CD4-positive, alpha-beta T cell treated with Interleukin-21 for 1 hour (primary cell): ENCODE results near the gene SUMO4.
"Not testable (repeated sequence)": the region's sequence is repeated elsewhere in the genome, so short reads cannot be mapped to it uniquely, and the experiment has no call there.

Source experiments
- DNase-seq: peaks from one replicate; pipeline ENCODE4 v3.0.0-alpha.2; 2020

SUMO4 gene

GRCh38 chr6:149435919-149436586, 36.0 kb downstream of the SUMO4 start:
- no peak for DNase-seq

DNA sequence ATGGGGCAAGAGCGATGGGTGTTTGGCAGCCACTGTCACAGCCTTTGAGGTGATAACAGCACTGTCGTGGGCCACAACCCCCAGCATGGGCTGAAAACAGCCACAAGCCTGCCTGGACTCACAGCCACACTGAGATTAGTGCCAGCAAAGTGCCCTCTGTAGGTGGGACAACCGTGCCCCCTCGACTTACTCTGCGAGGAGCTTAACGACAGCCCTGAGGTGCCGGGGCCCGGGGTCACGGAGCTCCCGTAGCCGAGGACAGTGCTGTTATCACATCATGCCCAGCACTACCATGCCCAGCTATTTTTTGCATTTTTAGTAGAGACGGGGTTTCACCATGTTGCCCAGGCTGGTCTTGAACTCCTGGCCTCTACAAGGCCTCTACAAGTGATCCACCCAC, 36.6 kb downstream of the SUMO4 start:
- DNase-seq = no peak

GRCh38 chr6:149437212-149437611, 37.1 kb downstream of the SUMO4 start:
- no peak for DNase-seq

DNA sequence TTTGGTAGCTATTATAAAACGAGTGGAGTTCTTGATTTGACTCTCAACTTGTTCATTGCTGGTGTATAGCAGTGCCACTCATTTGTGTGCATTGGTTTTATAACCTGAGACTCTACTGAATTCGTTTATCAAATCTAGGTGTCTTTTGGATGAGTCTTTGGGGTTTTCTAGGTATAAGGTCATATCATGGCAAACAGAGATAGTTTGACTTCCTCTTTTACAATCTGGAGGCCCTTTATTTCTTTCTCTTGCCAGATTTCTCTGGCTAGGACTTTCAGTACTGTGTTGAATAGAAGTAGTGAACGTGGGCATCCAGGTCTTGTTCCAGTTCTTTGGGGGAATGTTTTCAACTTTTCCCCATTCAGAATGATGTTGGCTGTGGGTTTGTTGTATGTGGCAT, 38.8 kb downstream of the SUMO4 start:
- DNase-seq = no peak

DNA sequence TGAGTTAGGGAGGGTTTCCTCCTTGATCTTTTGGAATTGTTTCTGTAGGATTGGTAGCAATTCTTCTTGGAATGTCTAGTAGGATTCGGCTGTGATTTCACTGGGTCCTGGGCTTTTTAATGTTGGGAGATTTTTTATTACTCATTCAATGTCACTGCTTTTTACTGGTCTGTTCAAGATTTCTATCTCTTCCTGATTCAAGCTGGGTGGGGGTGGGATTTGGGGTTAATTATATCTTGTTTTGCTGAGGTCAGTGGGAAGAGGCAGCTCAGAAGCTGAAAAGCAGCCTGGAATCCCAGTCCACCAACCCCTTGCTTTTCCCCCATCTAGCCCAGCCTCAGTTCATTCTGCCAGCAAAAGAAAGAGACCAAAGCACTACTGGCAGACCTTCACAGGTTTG, 39.6 kb downstream of the SUMO4 start:
- DNase-seq = no peak

DNA sequence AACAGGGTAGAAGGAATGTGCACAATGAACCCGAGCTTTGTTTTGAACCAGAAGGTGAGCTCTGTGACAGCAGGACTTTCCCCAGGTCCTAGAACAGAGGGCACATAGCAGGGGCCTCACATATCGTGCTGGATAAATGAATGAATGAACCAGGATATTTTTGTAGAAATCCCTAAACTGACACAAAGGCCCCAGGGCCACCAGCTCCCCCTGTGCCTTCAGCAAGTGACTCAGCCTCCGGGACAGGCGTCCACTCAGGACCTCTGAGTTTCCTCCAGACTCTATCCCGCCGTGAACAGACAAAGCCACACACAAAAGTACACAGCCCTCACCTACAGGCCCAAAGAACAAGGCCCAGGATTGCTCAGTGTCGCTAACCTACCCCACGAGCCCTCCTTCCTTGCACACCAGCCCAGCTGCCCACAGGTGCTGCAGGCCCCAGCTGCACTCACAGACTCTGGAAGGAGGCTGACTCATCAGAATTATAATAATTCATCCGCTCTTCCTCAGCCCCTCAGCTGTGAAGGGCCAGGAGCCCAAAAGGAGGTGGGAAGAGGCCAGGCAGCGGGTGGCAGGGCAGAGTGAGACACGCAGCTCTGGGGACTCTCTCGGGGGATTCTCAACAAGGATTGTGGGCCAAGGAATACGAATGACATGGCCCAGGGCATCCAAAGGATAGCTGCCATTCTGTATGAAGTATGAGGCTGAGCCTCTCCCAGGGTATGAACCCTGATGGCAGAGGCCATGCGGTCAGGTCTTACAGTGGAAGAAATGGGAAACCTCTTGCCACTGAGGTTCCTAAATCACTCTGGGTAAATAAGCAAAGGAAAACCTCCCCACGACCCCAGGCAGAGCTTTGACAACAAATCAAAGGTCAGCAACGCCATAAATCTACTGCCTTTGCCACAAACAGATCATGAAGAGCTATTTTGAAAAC, 40.9 kb downstream of the SUMO4 start:
- DNase-seq = no peak

GRCh38 chr6:149441740-149442139, 41.7 kb downstream of the SUMO4 start:
- DNase-seq = no peak

DNA sequence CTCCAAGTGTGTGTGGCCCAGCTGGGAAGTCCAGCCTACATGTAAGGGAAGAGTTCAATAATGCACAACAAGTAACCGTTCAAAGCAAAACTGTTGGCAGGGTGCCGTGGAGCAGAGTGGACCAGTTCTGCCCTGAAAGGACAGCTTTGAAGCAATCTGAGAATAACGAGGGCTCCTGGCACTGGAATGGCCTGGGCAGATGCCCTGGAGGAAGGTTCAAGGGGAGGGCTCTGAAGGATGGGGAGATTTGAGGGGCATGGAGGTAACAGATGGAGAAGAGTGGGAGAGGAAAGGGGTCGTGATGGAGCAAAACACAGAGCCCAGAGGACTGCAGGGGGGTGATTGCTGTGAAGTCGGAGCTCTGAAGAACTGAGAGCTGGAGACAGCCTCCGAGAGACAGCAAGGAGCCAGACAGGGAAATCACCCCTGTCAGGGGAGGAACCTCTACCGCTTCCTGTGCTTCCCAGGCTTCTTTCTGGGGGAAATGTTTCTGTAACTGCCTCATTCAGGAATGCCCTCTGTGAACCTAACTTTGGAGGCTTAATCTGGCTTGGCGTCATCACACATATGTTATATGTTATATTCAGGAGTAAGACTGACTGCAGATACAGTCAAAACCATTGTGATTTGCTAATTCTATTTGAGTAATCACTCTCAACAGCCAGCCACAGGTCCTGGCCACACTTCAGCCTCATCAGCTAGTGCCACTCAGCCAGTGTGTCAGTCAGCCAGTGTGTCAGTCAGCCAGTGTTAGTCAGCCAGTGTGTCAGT, 43.5 kb downstream of the SUMO4 start:
- DNase-seq = no peak

GRCh38 chr6:149444360-149445094, 44.5 kb downstream of the SUMO4 start:
- DNase-seq = not testable (repeated sequence)

- DNase-seq = no peak
Observed at GRCh38 chr6:149445095-149445466, 45.0 kb downstream of the SUMO4 start.

DNA sequence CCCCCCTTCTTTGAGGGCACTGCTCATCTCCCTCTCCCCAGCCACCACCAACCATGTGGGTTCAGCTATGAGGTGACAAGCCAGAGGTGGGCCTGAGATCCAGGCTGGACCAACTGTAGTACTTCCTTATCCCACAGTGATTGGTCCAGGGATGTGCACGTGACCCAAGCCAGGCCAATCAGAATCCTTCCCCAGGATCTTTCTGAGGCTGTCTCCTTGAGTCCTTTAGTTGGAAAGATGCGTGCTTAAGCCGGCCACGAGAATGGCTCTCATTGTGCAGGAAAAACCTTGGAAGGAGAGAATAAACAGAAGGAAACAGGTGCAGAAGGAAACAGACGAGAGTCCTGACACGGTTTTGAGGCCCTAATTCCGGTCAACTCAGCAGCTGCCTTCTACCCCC, 45.5 kb downstream of the SUMO4 start:
- DNase-seq = no peak

DNA sequence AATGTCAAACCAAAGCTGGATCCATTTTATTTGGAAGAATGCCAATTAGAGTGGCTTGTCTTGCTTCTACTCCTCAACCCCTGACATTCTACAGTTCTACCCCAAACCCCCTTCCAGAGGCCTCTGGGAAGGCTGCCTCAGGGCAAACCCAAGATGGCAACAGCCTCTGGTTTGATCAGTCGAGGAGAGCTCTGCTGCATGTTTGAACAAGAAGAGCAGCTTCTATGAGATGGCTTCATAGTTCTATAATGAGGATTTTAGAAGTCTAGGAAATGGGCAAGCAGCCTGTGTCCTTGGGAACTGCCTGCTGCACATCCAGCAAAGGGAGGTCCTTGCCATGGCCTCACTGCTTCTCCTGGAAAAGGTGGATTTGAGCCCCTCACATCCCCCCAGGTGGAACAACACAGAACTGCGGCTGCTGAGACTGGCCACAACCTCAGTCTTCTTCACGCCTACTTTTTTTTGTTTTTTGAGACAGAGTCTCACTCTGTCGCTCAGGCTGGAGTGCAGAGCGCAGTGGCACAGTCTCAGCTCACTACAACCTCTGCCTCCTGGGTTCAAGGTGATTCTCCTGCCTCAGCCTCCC, 46.8 kb downstream of the SUMO4 start:
- no peak for DNase-seq

GRCh38 chr6:149448821-149449453, 48.9 kb downstream of the SUMO4 start:
- DNase-seq = no peak

DNA sequence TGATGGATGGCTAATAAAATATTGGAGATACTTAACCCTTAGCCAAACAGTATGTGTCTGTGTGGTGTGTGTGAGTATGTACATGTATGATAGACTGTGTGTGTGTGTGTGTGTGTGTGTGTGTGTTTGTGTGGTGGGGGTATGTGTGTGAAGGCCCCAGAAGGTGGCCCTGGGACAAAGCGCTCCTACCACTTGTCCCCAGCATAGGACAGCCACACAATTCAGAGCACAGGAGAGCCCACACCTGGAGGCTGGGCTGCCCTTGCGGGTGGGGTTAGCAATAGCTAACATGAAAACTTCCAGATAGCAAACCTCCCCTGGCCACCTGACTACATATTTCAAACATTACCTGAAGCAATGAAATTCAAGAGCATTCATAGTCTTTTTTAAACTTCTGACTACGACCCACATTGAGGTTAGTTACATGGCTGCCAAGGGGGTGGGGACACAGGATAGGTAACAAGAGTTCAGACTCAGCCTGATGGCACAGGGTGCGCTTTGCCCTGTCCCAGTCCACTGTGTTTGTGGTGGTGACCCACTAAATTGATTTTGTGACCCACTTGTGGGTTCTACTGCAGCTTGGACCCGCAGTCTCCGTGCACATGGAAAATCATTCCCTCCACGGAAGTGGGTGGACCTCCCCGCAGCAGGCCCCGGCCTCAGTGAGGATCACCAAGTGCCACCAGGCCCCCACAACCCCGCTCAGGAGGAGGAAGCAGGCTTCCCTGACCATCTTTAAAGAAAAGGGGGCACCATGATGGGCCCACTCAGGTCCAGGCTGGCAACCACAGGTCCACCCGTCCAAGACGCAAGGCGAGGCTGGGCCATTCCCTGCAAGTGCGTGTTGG, 50.0 kb downstream of the SUMO4 start:
- DNase-seq = no peak
